ENCODE measurements around the gene OR52A1.

OR52A1 gene

GRCh38 chr11:5131584-5132335, 22.8 kb downstream of the OR52A1 start:
- DNase-seq: no peak

GRCh38 chr11:5129457-5129877, 25.1 kb downstream of the OR52A1 start:
- DNase-seq: no peak

- no peak for DNase-seq
These were observed 29.5 kb downstream of the OR52A1 start for GRCh38 chr11:5124891-5125620.

- peak; percentile 18 for DNase-seq
These were observed 30.6 kb downstream of the OR52A1 start for GRCh38 chr11:5123802-5124521.

GRCh38 chr11:5118893-5119292, 35.7 kb downstream of the OR52A1 start:
- no peak for DNase-seq

- DNase-seq: no peak
These were observed 37.0 kb downstream of the OR52A1 start for GRCh38 chr11:5117588-5117987.

GRCh38 chr11:5115339-5115738, 39.2 kb downstream of the OR52A1 start:
- DNase-seq: no peak

GRCh38 chr11:5107285-5107684, 47.3 kb downstream of the OR52A1 start:
- DNase-seq: no peak

- no peak for DNase-seq
These were observed 51.5 kb downstream of the OR52A1 start for GRCh38 chr11:5103066-5103465.

GRCh38 chr11:5102246-5102645, 52.3 kb downstream of the OR52A1 start:
- DNase-seq: no peak

- no peak for DNase-seq
These were observed 58.5 kb downstream of the OR52A1 start for GRCh38 chr11:5096011-5096410.
